IMR-90 (cell line): Measurements from ENCODE around the gene CHN2. TPM values are rescaled to one million over a fixed set of nuclear protein-coding genes. Genes with fewer than 3 reads are reported as not detected.

ENCODE experiments used
- ATAC-seq: fragments of 200-7000 bp; cut with Tn5 transposase; 2 replicates; pipeline ENCODE4 v1.9.1; 2020; ENCODE audit warnings: low read depth, mild to moderate bottlenecking, moderate library complexity
- BruUV-seq: library from RNA; stranded (reverse); fragments of 400-500 nt; replicated peaks from 2 replicates; lab custom pipeline; 2021; lab: Mats Ljungman, UMichigan
- CTCF ChIA-PET: fragments of 300-600 bp; formaldehyde crosslinking; extraction: SDS; loops from one replicate; lab custom pipeline; 2021; ENCODE audit warnings: antibody characterized with exemption; lab: Yijun Ruan, JAX
- POLR2A ChIA-PET: fragments of 300-600 bp; sonication (Branson Sonifier 250); formaldehyde crosslinking; loops from one replicate; lab custom pipeline; 2022; ENCODE audit warnings: antibody characterized with exemption; ENCODE audit not compliant: unreplicated experiment; lab: Charles Lee
- DNase-seq: peaks from one replicate; pipeline ENCODE4 v3.0.0; 2013
- H2AFZ ChIP-seq: replicated peaks from 2 replicates; pipeline ENCODE3; 2013; ENCODE audit warnings: low read length, mild to moderate bottlenecking; ENCODE audit not compliant: poor library complexity
- H2AK5ac ChIP-seq: 2 replicates; pipeline ENCODE4 v1.6.1; 2013; ENCODE audit warnings: low read depth, low read length, inconsistent platforms
- H2AK9ac ChIP-seq: replicated peaks from 2 replicates; pipeline ENCODE3; 2013; ENCODE audit warnings: mild to moderate bottlenecking, low read depth, low read length, moderate library complexity; ENCODE audit not compliant: poor library complexity
- H2BK120ac ChIP-seq: 2 replicates; pipeline ENCODE4 v1.6.1; 2013; ENCODE audit warnings: low read depth, low read length, inconsistent platforms
- H2BK15ac ChIP-seq: 3 replicates; pipeline ENCODE4 v1.6.1; 2013; ENCODE audit warnings: low read depth, low read length, inconsistent platforms
- H2BK20ac ChIP-seq: 2 replicates; pipeline ENCODE4 v1.6.1; 2013; ENCODE audit warnings: low read depth, mild to moderate bottlenecking, inconsistent platforms, low read length, moderate library complexity
- H2BK5ac ChIP-seq: 2 replicates; pipeline ENCODE4 v1.6.1; 2013; ENCODE audit warnings: mild to moderate bottlenecking, low read depth, low read length, inconsistent platforms; ENCODE audit not compliant: poor library complexity, severe bottlenecking
- H3K14ac ChIP-seq: replicated peaks from 2 replicates; pipeline ENCODE4 v1.6.1; 2013; ENCODE audit warnings: low read depth, low read length, inconsistent platforms
- H3K18ac ChIP-seq: 2 replicates; pipeline ENCODE4 v1.6.1; 2013; ENCODE audit warnings: low read depth, low read length, control low read depth
- H3K23ac ChIP-seq: 2 replicates; pipeline ENCODE4 v1.6.1; 2013; ENCODE audit warnings: low read depth, low read length, inconsistent platforms
- H3K27ac ChIP-seq: 2 replicates; pipeline ENCODE4 v1.5.1; 2013; ENCODE audit warnings: mild to moderate bottlenecking, control low read depth, low read length; ENCODE audit not compliant: insufficient read depth
- H3K27me3 ChIP-seq: 2 replicates; pipeline ENCODE4 v1.6.1; 2013; ENCODE audit warnings: low read length; ENCODE audit not compliant: control insufficient read depth, insufficient read depth
- H3K36me3 ChIP-seq: 2 replicates; pipeline ENCODE4 v1.6.1; 2013; ENCODE audit warnings: low read length, mixed read lengths; ENCODE audit not compliant: control insufficient read depth, insufficient read depth
- H3K4ac ChIP-seq: 2 replicates; pipeline ENCODE4 v1.6.1; 2013; ENCODE audit warnings: low read depth, low read length, inconsistent platforms
- H3K4me1 ChIP-seq: 2 replicates; pipeline ENCODE4 v1.6.1; 2013; ENCODE audit warnings: low read length, mixed read lengths; ENCODE audit not compliant: control insufficient read depth, insufficient read depth
- H3K4me2 ChIP-seq: 2 replicates; pipeline ENCODE4 v1.6.1; 2013; ENCODE audit warnings: low read depth, mild to moderate bottlenecking, control low read depth, low read length, moderate library complexity
- H3K4me3 ChIP-seq: 2 replicates; pipeline ENCODE4 v1.5.1; 2013; ENCODE audit warnings: low read depth, mild to moderate bottlenecking, control low read depth, low read length, moderate library complexity; ENCODE audit not compliant: insufficient read depth
- H3K56ac ChIP-seq: 2 replicates; pipeline ENCODE4 v1.6.1; 2013; ENCODE audit warnings: low read length, inconsistent platforms; ENCODE audit not compliant: insufficient read depth; ENCODE audit errors: extremely low read depth
- H3K79me1 ChIP-seq, 2 experiments: 2 replicates each; pipeline ENCODE4 v1.6.1; 2013; ENCODE audit warnings: low read length in 2 of 2, inconsistent platforms in 1 of 2, low read depth in 1 of 2
- H3K9ac ChIP-seq: 2 replicates; pipeline ENCODE4 v1.6.1; 2013; ENCODE audit warnings: low read depth, low read length, control low read depth
- H3K9me1 ChIP-seq: 2 replicates; pipeline ENCODE4 v1.6.1; 2013; ENCODE audit warnings: low read length, inconsistent platforms; ENCODE audit not compliant: insufficient read depth
- H3K9me3 ChIP-seq: 2 replicates; pipeline ENCODE4 v1.6.1; 2013; ENCODE audit warnings: low read length; ENCODE audit not compliant: control insufficient read depth, insufficient read depth
- H4K20me1 ChIP-seq: 2 replicates; pipeline ENCODE4 v1.6.1; 2013; ENCODE audit warnings: low read length, inconsistent platforms; ENCODE audit not compliant: insufficient read depth
- H4K5ac ChIP-seq: 2 replicates; pipeline ENCODE4 v1.6.1; 2013; ENCODE audit warnings: mild to moderate bottlenecking, low read depth, low read length, control low read depth
- H4K8ac ChIP-seq, 2 experiments: 2 replicates each; pipeline ENCODE4 v1.6.1; 2013; ENCODE audit warnings: low read depth in 2 of 2, low read length in 2 of 2, control low read depth in 1 of 2, inconsistent platforms in 1 of 2
- H4K91ac ChIP-seq: 2 replicates; pipeline ENCODE4 v1.6.1; 2013; ENCODE audit warnings: low read depth, low read length, inconsistent platforms; ENCODE audit not compliant: insufficient read depth
- POLR2A ChIP-seq: IDR thresholded peaks from 2 replicates; pipeline ENCODE4 v1.6.1; 2012; ENCODE audit warnings: mild to moderate bottlenecking, low read depth, low read length
- WGBS, 2 experiments: methylation state at CpG; one replicate each; pipeline versions ENCODE4 v1.1.5 to v1.1.7; 2013; ENCODE audit warnings: missing lambda C conversion rate in 2 of 2; ENCODE audit not compliant: insufficient read length in 1 of 2; ENCODE audit errors: extremely low coverage in 2 of 2; 5-methylcytosine and 5-hydroxymethylcytosine counted together
- dilution Hi-C: fragments of 300-500 bp; cut with HindIII; formaldehyde crosslinking; loops from one replicate; pipeline ENCODE4 v1.14.3; 2018; ENCODE audit warnings: low sequenced_read_pairs; ENCODE audit not compliant: unreplicated experiment
- in situ Hi-C: fragments of 300-500 bp; cut with MboI; formaldehyde crosslinking; loops from 3 replicates; pipeline ENCODE4 v1.14.3; 2019; ENCODE audit warnings: low sequenced_read_pairs, inconsistent platforms, mixed read lengths
- intact Hi-C: fragments of 100-400 bp; cut with micrococcal nuclease; formaldehyde crosslinking; loops from 2 replicates; pipeline ENCODE4 v1.10.0; 2022
- polyA plus RNA-seq, 3 experiments: library from polyadenylated mRNA; depleted of rRNA; stranded (reverse); fragments of >200 nt; gene quantifications; 2 replicates each; pipeline ENCODE4 v1.2.3, GENCODE V29; 2012; ENCODE audit warnings: low replicate concordance in 1 of 3
- total RNA-seq: library from RNA; depleted of rRNA; stranded (reverse); fragments of >200 nt; gene quantifications from 2 replicates; pipeline ENCODE4 v1.2.3, GENCODE V29; 2012

The CHN2 gene
- total and polyA plus RNA-seq, 2 of the 4 experiments (the other 2 are of a cell fraction): not detected

GRCh38 chr7:29370531-29371314 lies 176.1 kb downstream of the CHN2 start:
- Histone ChIP-seq H3K4me1 (no peaks in the 10 kb centered on the region), H2BK5ac (no peak overlapping the region), H4K91ac (no peak overlapping the region), H3K4me3 (no peak overlapping the region), H3K9ac (no peak overlapping the region), H3K27me3 (no peaks in the 10 kb centered on the region), H4K8ac (no peak overlapping the region), H2AFZ (no peak overlapping the region), H2BK15ac (no peak overlapping the region), H3K27ac (no peak overlapping the region), H2BK20ac (no peak overlapping the region), H3K9me3 (no peaks in the 10 kb centered on the region; the same call in 1 of the 2 replicates), H3K14ac (no peak overlapping the region), H3K23ac (no peak overlapping the region), H2BK120ac (no peak overlapping the region), H2AK9ac (no peak overlapping the region), H3K18ac (no peak overlapping the region), H3K9me1 (no peaks in the 10 kb centered on the region), H3K56ac (no peak overlapping the region), H3K4ac (no peak overlapping the region), H3K4me2 (no peak overlapping the region), H3K36me3 (no peaks in the 10 kb centered on the region), H2AK5ac (no peak overlapping the region), H4K20me1 (no peaks in the 10 kb centered on the region), H3K79me1 (no peaks in the 10 kb centered on the region), H4K5ac (no peak overlapping the region)
- 71% methylated on average over 2 of the region's 6 CpGs; no CpG with 5 or more reads in 1 of the 2 experiments for WGBS, 2 experiments
- intact Hi-C loops: no loop called here
- POLR2A ChIA-PET: no interaction called here
- BruUV-seq: no TSS peak
- in situ Hi-C loops: no loop called here
- dilution Hi-C loops: no loop called here
- CTCF ChIA-PET: no interaction called here
- DNase-seq: no peak
- no peak for ATAC-seq
- TF ChIP-seq POLR2A: no peak
